ENCODE data around the gene PRR5.
A peak's percentile ranks its signal among the peaks of the same experiment; 100 is the strongest.

The PRR5 gene

DNA sequence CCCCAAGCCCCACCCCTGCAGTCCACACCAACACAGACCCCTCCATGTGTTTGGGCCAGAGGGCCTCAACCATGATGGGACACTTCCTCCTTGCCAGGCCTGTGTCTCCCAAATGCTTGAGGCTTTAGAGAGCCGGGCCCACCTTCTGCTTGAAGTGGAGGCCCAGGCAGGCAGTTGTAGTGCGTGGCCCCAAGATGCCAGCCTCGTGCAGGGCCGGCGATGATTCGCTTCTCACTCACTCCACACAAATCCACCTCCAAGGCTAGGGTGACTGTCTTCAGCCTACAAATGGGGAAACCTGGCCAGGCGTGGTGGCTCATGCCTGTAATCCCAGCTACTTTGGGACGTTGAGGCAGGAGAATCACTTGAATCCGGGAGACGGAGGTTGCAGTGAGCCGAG, 5.7 kb downstream of the PRR5 start:
- H3K4me3 ChIP-seq (ENCODE audit: low read length) = no peak overlapping the region
- DNase-seq (ENCODE audit: low read depth) = peak; percentile 84
- TF ChIP-seq, protein P1, sequence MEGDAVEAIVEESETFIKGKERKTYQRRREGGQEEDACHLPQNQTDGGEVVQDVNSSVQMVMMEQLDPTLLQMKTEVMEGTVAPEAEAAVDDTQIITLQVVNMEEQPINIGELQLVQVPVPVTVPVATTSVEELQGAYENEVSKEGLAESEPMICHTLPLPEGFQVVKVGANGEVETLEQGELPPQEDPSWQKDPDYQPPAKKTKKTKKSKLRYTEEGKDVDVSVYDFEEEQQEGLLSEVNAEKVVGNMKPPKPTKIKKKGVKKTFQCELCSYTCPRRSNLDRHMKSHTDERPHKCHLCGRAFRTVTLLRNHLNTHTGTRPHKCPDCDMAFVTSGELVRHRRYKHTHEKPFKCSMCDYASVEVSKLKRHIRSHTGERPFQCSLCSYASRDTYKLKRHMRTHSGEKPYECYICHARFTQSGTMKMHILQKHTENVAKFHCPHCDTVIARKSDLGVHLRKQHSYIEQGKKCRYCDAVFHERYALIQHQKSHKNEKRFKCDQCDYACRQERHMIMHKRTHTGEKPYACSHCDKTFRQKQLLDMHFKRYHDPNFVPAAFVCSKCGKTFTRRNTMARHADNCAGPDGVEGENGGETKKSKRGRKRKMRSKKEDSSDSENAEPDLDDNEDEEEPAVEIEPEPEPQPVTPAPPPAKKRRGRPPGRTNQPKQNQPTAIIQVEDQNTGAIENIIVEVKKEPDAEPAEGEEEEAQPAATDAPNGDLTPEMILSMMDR (IDR thresholded peaks at IDR 0.05; ENCODE audit: insufficient read depth, low read depth, low read length, missing control alignments) = no peak

DNA sequence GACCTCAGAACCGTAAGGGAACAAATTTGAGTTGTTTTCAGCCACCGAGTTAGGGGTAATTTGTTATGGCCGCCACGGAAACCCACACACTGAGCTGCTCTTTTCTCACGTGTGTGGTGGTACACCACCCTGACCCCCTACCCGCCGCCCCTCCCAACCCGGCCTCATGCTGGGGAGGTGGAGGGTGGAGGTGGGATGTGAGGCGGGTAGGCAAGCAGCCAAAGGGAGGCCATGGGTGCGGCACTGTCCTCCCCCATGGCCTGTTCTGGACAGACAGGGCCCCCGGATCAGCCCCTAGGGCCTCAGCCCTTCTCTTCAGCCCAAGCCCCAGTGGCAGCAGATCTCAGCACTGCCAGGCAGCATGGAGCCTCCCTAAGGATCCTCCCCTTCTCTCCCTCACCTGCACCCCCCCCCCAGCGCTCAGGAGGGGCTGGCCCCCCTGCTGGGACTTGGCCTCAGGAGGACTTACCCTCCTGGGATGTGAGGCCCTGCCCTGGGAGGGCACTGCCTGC, 7.9 kb downstream of the PRR5 start:
- H3K4me3 ChIP-seq (ENCODE audit: low read length) = no peak overlapping the region
- DNase-seq (ENCODE audit: low read depth) = no peak
- TF ChIP-seq, protein P1 (IDR thresholded peaks at IDR 0.05; ENCODE audit: insufficient read depth, low read depth, low read length, missing control alignments) = no peak

DNA sequence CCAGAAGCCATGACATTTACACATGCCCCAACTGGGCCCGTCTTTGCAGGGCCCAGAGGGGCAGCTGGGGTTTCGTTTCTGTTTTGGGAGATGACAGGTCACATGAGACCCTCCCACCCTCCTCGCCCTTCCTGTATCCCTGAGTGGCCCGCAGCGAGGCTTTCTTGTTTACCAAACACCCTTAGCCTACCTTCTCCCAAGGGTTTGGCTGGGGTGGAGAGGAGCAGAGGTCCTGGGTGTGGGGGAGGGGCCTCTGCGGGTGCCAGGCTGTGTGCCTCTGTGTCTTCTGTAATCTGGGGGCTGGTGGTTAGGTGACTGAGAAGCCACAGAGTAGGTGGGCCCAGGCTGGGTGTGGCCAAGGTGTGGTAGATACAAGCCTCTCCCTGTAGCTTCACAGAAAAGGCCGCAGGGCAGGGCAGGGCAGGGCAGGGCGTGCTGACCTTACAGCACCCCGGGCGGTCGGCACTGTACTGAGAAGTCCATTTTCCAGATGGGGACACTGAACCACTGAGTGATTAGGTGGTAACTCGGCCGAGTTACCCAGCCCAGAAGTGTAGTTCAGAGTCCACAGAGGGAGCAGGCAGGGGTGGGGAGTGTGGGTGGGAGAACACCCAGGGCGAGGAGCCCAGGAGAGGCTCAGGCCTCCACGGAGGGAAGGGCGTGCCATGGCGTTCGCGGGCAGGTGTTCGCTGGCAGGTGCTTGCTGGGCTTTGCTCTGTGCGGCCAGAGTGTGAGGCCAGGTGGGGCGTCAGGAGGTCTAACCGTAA, 8.7 kb downstream of the PRR5 start:
- no peak overlapping the region for H3K4me3 ChIP-seq (ENCODE audit: low read length)
- DNase-seq (ENCODE audit: low read depth) = peak; percentile 14
- TF ChIP-seq, protein P1 (IDR thresholded peaks at IDR 0.05; ENCODE audit: insufficient read depth, low read depth, low read length, missing control alignments) = no peak

DNA sequence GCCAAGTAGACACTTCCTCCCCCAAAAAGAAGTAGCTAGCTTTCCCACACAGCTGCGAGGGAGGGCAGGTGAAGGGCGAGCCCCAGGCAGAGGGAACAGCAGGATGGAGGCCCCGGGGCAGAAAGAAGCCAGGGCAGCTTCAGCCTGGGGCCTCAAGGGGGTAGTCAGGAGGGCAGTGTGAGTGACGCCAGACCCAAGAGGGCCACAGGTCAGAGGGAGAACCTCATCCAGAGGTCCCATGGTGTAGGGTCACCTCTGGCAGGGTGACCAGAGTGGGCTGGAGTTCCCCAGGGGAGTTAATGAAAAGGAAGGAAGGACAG, 9.2 kb downstream of the PRR5 start:
- TF ChIP-seq, protein P1 (IDR thresholded peaks at IDR 0.05; ENCODE audit: insufficient read depth, low read depth, low read length, missing control alignments) = no peak
- DNase-seq (ENCODE audit: low read depth) = no peak

DNA sequence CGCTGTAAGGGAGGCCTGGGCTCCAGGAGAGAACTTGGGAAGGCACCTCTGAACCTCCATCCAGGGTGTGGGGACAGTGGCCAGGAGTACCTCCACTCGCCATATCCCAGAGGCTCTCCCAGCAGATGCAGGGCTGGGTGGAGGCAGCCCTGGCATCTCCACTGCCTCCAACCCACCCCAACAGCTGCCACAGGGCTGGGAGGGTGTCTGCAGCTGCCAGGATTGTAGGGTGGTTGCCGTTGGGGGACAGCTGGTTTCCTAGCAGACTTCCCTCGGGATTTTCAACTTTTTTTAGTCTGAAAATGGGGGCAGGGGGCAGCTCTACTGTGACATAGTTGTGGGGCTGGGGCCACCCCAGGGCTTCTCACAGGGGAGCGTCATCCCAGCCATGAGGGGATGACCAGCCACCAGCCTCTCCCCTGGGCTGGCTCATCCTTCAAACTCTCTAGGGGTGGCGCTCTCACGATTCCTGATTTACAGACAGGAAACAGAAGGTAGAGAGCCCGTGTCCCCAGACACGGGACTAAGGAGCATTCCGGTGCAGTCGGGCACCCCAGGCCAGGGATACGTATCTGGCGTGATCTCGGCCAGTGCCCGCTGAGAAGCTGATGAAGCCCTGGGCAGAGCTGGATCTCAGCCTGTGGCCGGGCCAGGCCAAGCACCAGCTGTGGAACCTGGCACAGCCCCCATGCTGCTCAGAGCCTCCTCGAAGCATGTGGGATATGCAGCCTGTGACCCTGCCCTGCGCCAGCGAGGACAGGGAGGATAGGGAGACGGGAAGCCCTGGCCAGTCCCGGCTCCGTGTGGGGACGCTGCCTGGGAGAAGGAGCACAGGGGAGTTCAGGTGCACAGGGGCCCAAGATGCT, 9.9 kb downstream of the PRR5 start:
- H3K4me3 ChIP-seq (ENCODE audit: low read length) = no peak overlapping the region
- TF ChIP-seq, protein P1 (IDR thresholded peaks at IDR 0.05; ENCODE audit: insufficient read depth, low read depth, low read length, missing control alignments) = no peak
- no peak for DNase-seq (ENCODE audit: low read depth)

More for the DNA sequence above, 9.2 kb downstream of the PRR5 start:
- H3K4me3 ChIP-seq (ENCODE audit: low read length) = no peak overlapping the region

DNA sequence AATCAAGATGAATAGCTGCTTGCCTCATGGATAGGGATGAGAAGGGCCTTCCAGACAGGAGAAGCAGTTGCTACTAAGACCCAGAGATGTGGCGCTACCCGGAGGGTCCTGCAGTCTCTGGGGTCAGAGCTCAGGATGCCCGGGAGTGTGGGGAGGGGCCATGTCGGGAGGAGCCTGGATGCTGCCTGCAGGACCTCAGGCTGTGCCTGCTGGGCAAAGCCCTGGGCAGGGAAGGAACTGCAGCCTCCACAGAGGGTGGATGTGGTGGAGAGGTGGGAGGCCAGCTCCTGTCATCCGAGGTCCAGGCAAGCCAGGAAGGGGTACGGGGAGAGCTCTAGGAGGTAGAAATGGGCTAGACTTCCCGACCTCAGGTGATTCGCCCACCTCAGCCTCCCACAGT, 11.0 kb downstream of the PRR5 start:
- TF ChIP-seq, protein P1 (IDR thresholded peaks at IDR 0.05; ENCODE audit: insufficient read depth, low read depth, low read length, missing control alignments) = no peak

More for the DNA sequence above, 11.0 kb downstream of the PRR5 start:
- no peak for DNase-seq (ENCODE audit: low read depth)
- no peak overlapping the region for H3K4me3 ChIP-seq (ENCODE audit: low read length)

Data from epithelial cell of esophagus (primary cell).